Glomerular visceral epithelial cell (primary cell): Measurements from ENCODE around the gene MRPS34.
A peak's percentile ranks its signal among the peaks of the same experiment; 100 is the strongest.

Experiments used
- DNase-seq: peaks from one replicate; pipeline ENCODE4 v3.0.0-alpha.2; 2016; ENCODE audit errors: extremely low spot score

The MRPS34 gene

GRCh38 chr16:1727651-1728624 is 45.0 kb downstream of the MRPS34 start:
- no peak for DNase-seq

GRCh38 chr16:1726661-1727502 is 46.1 kb downstream of the MRPS34 start:
- DNase-seq, result no peak

- DNase-seq, result no peak
Observed at GRCh38 chr16:1724491-1724890, 48.4 kb downstream of the MRPS34 start.

GRCh38 chr16:1723450-1724147 is 49.3 kb downstream of the MRPS34 start:
- DNase-seq, result peak; percentile 42
